Hematopoietic multipotent progenitor cell treated with erythropoietin and hydrocortisone succinate and interleukin-3 and kit ligand, for 15 days (in vitro differentiated cells): Measurements from ENCODE around the gene BUD31.

ENCODE experiments used
- DNase-seq: peaks from one replicate; pipeline ENCODE4 v3.0.0-alpha.2; 2015; ENCODE audit warnings: low spot score

BUD31 gene

DNA sequence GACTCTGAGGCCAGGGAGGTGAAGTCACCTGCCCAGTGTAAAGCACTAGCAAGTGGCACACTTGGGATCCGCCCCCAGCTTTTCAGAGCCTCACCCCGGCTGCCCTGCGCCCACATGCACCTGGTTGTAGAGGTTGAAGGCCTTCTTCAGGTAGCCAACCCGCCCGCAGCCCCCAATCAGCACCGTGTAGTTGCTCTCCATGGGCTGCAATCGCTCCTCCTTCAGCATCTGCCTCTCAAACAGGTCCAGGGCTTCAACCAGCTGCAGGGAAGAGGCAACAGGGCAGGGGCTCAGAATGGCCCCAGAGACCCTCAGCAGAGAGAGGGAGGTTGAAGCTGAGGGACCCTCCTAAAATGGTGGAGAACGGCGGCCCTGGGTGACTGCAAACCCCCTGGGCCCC is 24.4 kb downstream of the BUD31 start:
- no peak for DNase-seq

- DNase-seq, result no peak
Measured at GRCh38 chr7:99437946-99438572, 29.3 kb downstream of the BUD31 start.

GRCh38 chr7:99438573-99439480 is 30.1 kb downstream of the BUD31 start, which contains the start of the genes CPSF4 and PTCD1:
Gene CPSF4, plus strand, starts transcription at chr7:99438943. Its CDS starts 140 bp downstream, at chr7:99439083.
Gene PTCD1, minus strand, starts transcription at chr7:99438798. Its CDS starts 3,556 bp downstream, at chr7:99435242.
- DNase-seq, result peak; percentile 84

GRCh38 chr7:99440195-99440594 is 31.4 kb downstream of the BUD31 start:
- no peak for DNase-seq

DNA sequence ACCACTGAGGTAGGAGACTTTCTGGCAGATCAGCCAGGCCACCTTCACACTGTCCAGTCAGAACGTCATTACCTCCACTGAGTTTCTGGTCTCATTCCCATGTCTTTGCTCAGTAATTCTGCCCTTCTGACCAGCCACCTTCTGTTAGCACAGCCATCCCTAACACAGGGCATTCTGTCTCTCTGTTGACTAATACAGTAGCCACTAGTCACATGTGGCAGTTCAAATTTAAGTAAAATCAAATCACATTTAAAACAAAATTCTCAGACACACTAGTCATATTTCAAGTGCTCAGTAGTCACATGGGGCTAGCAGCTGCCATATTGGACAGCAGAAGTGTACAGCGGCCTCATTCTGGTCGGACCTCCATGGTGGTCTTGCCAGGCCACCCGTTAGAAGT is 37.3 kb downstream of the BUD31 start:
- no peak for DNase-seq

- peak; percentile 31 for DNase-seq
Measured at GRCh38 chr7:99447943-99448342, 39.2 kb downstream of the BUD31 start.

- DNase-seq, result no peak
Measured at GRCh38 chr7:99448855-99449254, 40.1 kb downstream of the BUD31 start.

DNA sequence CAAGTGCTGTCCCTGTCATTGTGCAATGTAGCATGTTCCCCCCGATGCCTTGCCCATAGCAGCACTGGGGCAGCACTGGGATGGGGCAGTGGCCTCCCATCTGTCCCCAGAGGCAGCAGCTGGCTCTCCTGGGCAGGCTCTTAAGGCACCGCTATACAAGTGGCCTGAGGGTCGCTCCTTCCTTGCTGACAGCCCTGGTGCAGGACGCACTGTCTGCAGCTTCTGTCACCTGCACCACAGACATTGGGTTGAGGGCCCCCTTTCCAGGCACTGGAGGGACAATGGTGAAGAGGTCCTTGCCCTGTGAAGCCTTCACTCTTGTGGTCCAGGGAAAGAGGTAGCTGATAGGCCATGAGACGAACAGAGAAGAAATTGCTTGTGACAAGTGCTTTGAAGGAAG is 40.6 kb downstream of the BUD31 start:
- DNase-seq, result no peak

- DNase-seq, result no peak
Measured at GRCh38 chr7:99451936-99452335, 43.2 kb downstream of the BUD31 start.

DNA sequence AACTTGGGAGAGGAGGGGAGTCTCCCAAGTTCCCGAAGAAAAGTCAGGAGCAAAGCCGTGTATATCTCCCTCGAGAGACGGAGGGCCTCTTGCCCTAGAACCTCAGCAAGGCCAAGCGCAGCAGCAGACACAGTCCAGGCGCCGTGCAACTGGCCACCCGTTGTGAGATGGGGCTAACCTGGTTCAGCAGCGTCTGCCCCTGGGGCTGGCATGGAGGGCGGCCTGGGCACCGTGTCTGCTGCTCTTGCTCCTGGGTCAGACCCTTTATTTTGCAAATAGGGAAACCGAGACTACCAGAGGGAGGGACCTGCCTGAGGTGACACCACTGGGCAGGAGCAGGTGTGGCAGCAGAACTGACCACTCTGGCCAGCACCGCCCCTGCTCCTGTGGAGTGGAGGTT is 43.8 kb downstream of the BUD31 start:
- no peak for DNase-seq

DNA sequence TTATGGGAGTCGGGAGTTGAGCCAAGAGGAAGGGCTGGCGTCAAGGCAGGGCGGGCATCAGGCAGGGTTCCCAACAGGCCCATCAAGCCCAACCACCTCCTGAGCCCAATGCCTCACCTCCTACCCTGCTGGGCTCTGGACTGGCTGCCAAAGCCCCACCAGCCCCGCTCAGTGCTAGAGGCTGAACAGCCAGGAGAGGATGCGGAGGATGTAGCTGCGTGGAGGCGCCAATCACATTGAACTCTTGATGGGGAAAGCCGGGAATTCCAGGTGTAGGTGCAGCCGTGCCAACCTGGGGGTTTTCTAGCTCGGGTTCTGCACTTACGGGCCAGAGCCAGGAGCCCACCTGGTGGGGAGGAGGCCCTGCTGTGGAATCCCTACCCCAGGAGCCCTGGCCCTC is 44.3 kb downstream of the BUD31 start:
- DNase-seq, result no peak

DNA sequence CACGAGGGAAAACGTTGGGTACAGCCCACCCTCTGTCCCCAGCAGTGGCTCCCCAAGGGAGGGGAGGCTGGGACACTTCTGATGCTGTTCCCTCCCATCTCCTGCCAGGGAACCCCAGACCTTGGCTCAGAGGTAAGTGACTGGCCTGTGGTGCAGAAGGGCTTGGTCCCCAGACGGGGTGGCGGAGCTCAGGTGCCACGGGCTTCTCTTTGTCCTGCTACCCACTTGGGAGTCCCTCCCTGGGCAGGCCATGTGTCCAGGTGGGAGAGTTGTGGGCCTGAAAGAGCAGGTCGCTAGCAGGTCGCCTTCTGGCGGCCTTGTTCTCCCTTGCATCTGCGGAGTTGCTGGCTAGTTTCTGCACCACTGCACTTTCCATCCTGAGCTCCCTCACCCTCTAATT is 47.1 kb downstream of the BUD31 start:
- DNase-seq, result no peak

DNA sequence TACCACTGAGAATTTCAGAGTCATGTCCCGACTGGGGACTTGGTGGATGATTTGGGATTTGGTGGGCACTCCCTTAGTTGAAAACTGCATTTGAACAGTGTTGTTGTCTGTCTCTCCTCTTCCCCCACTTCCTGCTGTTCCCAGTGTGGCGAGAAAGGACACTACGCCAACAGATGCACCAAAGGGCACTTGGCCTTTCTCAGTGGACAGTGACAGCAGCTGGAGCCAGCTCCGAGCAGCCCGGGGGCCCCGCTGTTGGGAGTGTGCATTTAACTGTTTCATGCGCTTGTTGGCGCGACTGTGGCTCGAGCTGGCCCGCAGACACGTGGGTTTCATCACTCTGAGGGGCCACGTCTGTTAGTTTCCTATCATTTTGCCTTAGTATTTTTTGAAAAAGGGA is 47.5 kb downstream of the BUD31 start:
- DNase-seq, result no peak

GRCh38 chr7:99457050-99457649 is 48.4 kb downstream of the BUD31 start:
- DNase-seq, result no peak

DNA sequence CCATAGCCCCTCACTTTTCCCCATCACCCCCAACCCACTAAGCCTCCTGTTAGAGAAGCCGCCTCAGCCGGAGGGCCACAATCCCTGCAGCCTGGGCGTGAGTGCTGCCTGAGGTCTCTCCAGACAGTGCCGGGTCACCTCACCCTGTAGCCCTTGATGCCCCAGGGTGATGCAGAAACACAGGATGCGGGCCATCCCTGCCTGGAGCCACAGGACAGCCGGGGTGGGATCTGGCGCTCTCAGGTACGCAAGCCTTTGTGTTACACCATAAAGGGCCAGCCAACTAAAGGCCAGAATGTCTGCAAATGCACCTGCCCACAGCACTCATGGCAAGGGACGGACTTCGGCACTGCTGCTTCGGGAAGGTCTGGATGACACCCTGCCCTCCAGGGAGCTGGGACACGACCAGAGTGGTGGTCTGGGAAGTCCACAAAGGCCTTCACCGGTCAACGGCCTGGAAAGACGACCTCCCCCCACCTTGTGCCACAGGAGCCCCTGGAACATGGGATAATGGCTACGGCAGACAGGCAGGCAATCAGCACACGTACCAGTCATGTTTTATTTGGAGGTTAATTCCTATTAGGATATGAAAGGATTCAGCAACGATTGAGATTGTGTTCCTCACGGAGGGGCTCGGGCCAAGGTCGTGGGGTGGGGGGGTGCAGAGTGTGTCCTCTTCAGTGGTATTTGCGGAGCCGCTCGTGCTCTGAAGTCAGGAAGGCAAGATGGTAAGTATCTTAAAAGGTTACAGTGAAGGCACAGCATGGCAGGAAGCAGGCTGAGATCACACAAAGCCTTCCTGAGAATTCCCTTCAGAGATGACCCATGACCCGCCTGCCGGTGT is 49.1 kb downstream of the BUD31 start:
- no peak for DNase-seq

DNA sequence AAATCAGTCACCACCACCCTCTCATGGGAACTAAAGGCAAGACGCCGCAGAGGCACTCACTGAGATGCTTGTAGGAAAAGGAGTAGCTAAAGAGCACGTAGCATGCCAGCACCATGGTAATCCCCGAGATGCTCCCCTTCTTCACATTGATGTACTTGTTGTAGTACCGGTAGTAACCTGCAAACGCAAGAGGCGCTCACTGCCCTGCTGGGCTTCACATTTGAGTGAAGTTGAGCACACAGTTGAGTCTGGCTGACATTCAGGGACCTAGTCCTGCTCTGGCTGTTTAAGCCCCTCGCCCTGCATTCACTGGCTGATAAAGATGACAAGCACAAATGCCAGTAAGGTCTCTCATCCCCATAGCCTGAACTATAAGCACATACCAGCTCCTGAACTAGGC is 50.3 kb downstream of the BUD31 start:
- DNase-seq, result peak; percentile 36

DNA sequence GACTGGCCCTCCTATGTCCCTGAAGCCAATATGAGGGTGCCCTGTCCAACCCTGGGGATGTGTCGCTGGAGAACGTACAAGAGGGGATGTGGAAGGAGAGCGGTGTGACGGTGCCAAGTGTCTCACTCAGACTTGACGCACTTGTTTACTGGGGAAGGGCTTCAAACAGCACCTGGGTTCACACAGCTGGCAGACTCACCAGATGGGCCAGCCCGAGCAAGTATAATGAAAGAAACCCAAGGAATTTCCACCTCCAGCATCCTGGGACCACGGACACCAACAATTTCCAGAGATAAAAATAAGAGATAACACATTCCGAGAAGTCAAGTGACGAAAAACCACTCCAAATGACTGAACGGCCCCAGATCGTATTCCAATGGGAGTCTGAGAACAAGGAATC is 51.9 kb downstream of the BUD31 start:
- DNase-seq, result no peak

GRCh38 chr7:99461221-99461620 is 52.5 kb downstream of the BUD31 start:
- DNase-seq, result no peak

GRCh38 chr7:99465421-99465768 is 56.6 kb downstream of the BUD31 start:
- no peak for DNase-seq

DNA sequence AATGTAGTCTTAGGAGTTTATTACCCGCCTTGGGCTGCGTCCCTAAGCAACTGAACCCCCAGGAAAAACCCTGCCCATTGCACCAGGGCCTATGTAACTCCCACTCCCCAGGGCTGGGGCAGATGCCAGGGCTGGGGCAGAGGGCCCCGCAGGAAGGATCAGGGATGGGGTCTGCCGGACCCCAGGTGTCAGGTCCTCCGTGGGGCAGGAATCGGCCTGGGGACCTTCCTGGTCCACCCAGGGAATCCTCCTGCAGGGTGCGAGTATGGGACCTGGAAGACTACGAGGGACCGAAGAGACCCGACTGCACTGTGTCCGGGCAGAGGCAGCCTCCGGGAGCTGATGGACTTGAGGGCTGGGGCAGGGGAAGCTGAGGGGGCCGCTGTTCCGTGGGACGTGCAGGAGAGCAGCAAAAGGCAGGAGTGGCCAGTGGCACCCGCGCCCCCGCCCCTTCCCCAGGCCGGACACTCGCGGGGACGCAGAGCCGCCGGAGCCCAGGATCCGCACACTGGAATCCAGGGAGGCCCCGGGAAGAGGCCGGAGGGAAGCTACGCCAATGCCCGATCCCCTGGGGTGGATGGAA is 59.7 kb downstream of the BUD31 start:
- no peak for DNase-seq
